IPS-NIHi7 (cell line): Measurements from ENCODE around the gene LIN54.
A peak's percentile ranks its signal among the peaks of the same experiment; 100 is the strongest.
"Not testable (repeated sequence)": the region's sequence is repeated elsewhere in the genome, so short reads cannot be mapped to it uniquely, and the experiment has no call there.

Source experiments
- DNase-seq: peaks from one replicate; pipeline ENCODE4 v3.0.0; 2012; ENCODE audit warnings: mixed read lengths; ENCODE audit errors: extremely low spot score

The LIN54 gene

GRCh38 chr4:83012200-83012686, 1.6 kb upstream of the LIN54 start:
- DNase-seq, result peak; percentile 15

DNA sequence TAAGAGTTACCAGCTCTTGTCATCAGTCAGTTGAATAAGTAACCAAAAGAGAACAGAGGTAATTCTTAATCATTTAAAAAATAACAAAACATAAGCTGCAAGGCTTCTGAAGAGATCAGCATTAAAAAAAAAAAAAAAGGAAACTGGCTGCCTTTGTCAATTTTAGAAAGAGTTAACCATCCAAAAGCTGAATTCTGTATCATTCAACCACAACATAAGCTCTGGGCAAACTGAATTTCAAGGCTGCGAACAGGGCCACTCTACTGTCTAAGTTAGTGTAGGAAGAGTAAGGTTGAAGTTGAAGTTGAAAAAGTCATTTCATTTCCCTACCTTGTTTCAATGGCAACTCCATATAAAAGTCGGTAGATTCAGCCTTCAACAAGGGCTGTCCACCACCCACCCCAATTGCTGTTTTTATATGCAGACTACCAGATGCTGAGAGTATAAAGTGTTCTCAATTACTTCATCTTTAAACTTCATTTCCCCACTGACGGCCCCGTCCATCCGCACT, 1.1 kb upstream of the LIN54 start:
- no peak for DNase-seq

- no peak for DNase-seq
Observed at GRCh38 chr4:83010111-83010521, 507 bp downstream of the LIN54 start.

GRCh38 chr4:83009529-83009928, 1.1 kb downstream of the LIN54 start:
- DNase-seq, result no peak

DNA sequence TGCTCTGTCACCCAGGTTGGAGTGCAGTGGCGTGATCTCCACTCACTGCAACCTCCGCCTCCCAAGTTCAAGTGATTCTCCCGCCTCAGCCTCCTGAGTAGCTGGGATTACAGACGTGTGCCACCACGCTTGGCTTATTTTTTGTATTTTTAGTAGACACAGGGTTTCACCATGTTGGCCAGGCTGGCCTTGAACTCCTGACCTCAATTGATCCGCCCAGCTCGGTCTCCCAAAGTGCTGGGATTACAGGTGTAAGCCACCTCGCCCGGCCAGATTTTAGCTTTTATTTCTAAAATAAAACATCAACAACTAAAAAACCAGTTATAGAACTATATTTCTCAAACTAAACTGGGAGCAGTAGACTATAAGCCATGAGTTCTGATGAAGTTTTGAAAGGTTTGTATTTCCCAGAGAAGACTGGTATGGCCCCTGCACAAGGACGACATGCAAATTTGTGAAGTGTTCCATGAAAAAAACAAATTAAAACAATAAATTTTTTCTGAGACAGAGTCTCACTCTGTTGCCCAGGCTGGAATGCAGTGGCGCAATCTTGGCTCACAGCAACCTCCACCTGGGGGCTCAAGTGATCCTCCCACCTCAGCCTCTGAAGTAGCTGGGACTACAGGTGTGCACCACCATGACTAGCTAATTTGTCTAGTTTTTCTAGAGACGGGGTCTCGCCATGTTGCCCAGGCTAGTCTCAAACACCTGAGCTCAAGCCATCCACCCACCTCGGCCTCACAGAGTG, 7.4 kb downstream of the LIN54 start:
- not testable (repeated sequence) for DNase-seq

- no peak for DNase-seq
Observed at GRCh38 chr4:83002329-83002728, 8.3 kb downstream of the LIN54 start.

DNA sequence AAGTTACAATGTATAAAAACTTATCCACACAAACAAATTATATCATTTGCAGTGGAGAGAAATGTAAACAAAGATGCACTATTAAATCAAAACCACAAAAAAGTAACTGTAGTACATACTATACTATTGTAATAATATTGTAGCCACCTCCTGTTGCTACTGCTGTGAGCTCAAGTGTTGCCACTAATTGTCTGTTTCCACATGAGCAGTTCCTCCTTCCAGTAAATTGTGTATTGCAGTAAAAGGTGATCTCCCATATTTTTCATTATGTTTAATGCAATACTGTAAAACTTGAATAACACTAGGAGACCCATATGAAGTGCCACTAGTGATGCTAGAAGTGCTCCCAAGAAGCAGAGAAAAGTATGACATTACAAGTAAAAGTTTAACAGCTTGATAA, 11.7 kb downstream of the LIN54 start:
- no peak for DNase-seq

DNA sequence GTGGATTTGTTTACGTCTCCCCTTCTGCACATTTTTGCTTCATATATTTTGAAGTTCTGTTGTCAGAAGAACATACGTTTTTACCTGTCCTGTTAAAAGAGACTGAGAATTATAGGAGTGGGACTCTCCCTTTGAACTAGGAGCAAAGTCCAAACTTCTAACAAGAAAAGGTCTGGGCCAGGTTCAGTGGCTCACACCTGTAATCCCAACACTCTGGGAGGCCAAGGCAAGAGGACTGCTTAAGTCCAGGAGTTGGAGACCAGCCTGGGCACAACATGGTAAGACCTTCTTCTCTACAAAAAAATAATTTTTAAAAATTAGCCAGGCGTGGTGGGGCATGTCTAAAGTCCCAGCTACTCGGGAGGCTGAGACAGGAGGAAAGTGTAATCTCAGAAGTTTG, 15.8 kb downstream of the LIN54 start:
- DNase-seq, result no peak

DNA sequence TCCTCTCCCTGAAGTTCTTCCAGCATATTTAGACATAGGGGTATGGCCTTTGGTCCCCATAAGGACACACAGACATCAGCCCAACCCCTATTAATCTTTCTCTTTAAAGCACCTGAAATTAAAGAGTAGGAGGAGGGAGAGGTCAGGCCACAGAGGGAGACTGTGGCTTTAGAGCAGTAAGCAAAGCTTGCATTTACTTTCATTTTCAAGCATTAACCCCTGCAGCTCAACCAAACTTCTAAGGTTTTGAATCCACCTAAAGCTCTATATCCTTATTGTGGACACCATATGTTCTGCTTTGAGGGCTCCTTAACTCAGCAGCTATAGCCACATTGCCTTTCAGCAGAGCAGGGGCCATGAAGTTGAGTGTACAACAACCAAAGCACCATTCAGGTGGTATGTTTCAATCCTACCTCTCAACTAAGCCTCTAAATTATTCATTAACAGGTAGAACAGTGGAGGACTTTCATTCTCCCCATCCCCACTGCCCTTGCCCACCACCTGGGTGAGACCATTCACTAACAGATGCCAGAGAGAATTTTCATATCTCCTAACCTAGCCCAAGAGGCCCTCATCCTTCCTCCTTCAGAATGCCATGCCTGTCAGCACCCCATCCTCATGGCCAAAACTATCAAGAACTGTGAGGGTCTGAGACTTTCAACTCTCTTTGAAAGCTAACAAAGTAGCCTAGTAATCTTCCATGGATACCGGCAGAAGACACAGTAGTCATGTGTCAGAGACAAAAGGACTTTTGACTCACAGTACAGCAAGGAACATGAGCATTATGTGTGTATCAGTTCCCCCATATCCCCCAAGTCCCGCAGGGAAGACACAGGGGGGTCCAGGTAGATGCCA, 20.8 kb downstream of the LIN54 start:
- DNase-seq, result no peak

GRCh38 chr4:82988323-82988832, 22.2 kb downstream of the LIN54 start:
- DNase-seq, result no peak

- not testable (repeated sequence) for DNase-seq
Observed at GRCh38 chr4:82987519-82987918, 23.1 kb downstream of the LIN54 start.

DNA sequence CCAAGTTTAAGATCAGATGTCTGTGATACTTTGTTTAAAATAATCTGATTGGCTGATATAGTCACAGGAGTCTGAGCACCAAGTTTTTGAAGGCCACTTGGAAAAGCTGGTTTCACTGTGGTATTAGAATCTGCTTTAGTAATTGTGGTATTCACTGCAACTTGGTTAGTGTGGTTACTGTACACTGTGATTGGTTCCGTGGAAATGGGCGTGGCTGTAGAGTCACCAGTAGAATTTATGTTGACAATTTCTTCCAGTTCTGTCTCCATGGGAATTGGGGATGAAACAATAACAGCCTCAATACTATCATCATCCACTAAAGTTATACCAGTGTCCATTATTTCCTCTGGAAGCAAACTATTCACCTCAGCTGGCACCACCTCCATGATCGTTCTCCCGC, 26.2 kb downstream of the LIN54 start:
- DNase-seq, result no peak

- no peak for DNase-seq
Observed at GRCh38 chr4:82983444-82983843, 27.2 kb downstream of the LIN54 start.

- DNase-seq, result no peak
Observed at GRCh38 chr4:82981138-82981537, 29.5 kb downstream of the LIN54 start.

- no peak for DNase-seq
Observed at GRCh38 chr4:82975792-82976191, 34.8 kb downstream of the LIN54 start.

GRCh38 chr4:82969414-82969813, 41.2 kb downstream of the LIN54 start:
- no peak for DNase-seq

- no peak for DNase-seq
Observed at GRCh38 chr4:82968972-82969371, 41.7 kb downstream of the LIN54 start.

- peak; percentile 16 for DNase-seq
Observed at GRCh38 chr4:82965763-82966162, 44.9 kb downstream of the LIN54 start.

- no peak for DNase-seq
Observed at GRCh38 chr4:82957045-82957444, 53.6 kb downstream of the LIN54 start.

DNA sequence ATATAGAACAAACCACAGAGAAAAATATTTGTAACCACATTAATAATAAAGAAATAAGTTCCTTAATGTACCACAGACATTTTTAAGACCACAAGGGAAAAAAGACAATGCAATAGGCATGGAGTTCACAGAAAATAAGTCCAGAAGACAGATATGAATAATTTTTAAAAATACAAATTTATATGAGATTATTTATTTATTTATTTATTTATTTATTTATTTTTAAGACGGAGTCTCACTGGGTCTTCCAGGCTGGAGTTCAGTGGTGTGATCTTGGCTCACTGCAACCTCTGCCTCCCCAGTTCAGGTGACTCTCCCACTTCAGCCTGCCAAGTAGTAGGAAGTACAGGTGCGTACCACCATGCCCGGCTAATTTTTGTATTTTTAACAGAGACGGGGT, 56.4 kb downstream of the LIN54 start:
- no peak for DNase-seq

- DNase-seq, result no peak
Observed at GRCh38 chr4:82951196-82951595, 59.4 kb downstream of the LIN54 start.

GRCh38 chr4:82948647-82949204, 61.9 kb downstream of the LIN54 start:
- DNase-seq, result no peak
